GM19324 (cell line): Measurements from ENCODE around the gene PPP1R9A.

Experiments
- ATAC-seq: cut with Tn5 transposase; IDR thresholded peaks from one replicate; pipeline ENCODE4 v1.9.1; 2021; ENCODE audit warnings: mild to moderate bottlenecking, moderate library complexity; ENCODE audit not compliant: unreplicated experiment, low FRiP score

Gene PPP1R9A

GRCh38 chr7:94908323-94909178, 1.2 kb downstream of the PPP1R9A start:
- ATAC-seq = no peak

- no peak for ATAC-seq
These were observed 1.7 kb downstream of the PPP1R9A start for GRCh38 chr7:94909179-94909466.

- no peak for ATAC-seq
These were observed 4.7 kb downstream of the PPP1R9A start for GRCh38 chr7:94912085-94912484.

GRCh38 chr7:94913391-94913790, 6.0 kb downstream of the PPP1R9A start:
- no peak for ATAC-seq

- ATAC-seq = no peak
These were observed 14.5 kb downstream of the PPP1R9A start for GRCh38 chr7:94921911-94922310.

GRCh38 chr7:94922457-94922856, 15.1 kb downstream of the PPP1R9A start:
- ATAC-seq = no peak

GRCh38 chr7:94923412-94923811, 16.0 kb downstream of the PPP1R9A start:
- no peak for ATAC-seq

GRCh38 chr7:94928168-94928707, 20.8 kb downstream of the PPP1R9A start:
- no peak for ATAC-seq

GRCh38 chr7:94933256-94933990, 26.0 kb downstream of the PPP1R9A start:
- no peak for ATAC-seq

GRCh38 chr7:94939395-94939794, 32.0 kb downstream of the PPP1R9A start:
- ATAC-seq = no peak

GRCh38 chr7:94940241-94940640, 32.8 kb downstream of the PPP1R9A start:
- no peak for ATAC-seq

- no peak for ATAC-seq
These were observed 34.6 kb downstream of the PPP1R9A start for GRCh38 chr7:94941844-94942632.

- no peak for ATAC-seq
These were observed 35.7 kb downstream of the PPP1R9A start for GRCh38 chr7:94943134-94943533.

- no peak for ATAC-seq
These were observed 42.1 kb downstream of the PPP1R9A start for GRCh38 chr7:94949532-94949931.

GRCh38 chr7:94955807-94956206, 48.4 kb downstream of the PPP1R9A start:
- ATAC-seq = no peak

GRCh38 chr7:94957061-94957460, 49.7 kb downstream of the PPP1R9A start:
- ATAC-seq = no peak

- ATAC-seq = no peak
These were observed 55.3 kb downstream of the PPP1R9A start for GRCh38 chr7:94962661-94963060.

- ATAC-seq = no peak
These were observed 62.2 kb downstream of the PPP1R9A start for GRCh38 chr7:94969434-94970084.

- ATAC-seq = no peak
These were observed 62.7 kb downstream of the PPP1R9A start for GRCh38 chr7:94970085-94970576.
